ENCODE results near the gene PPP2R2C. TPM values are rescaled to one million over a fixed set of nuclear protein-coding genes. Genes with fewer than 3 reads are reported as not detected.

Gene PPP2R2C
- total and polyA plus RNA-seq, 9 of the 15 experiments (the other 6 are each of a cell fraction or from before 2014, with no cell fraction given), result 0.04 to 0.06 TPM; not detected in 7

DNA sequence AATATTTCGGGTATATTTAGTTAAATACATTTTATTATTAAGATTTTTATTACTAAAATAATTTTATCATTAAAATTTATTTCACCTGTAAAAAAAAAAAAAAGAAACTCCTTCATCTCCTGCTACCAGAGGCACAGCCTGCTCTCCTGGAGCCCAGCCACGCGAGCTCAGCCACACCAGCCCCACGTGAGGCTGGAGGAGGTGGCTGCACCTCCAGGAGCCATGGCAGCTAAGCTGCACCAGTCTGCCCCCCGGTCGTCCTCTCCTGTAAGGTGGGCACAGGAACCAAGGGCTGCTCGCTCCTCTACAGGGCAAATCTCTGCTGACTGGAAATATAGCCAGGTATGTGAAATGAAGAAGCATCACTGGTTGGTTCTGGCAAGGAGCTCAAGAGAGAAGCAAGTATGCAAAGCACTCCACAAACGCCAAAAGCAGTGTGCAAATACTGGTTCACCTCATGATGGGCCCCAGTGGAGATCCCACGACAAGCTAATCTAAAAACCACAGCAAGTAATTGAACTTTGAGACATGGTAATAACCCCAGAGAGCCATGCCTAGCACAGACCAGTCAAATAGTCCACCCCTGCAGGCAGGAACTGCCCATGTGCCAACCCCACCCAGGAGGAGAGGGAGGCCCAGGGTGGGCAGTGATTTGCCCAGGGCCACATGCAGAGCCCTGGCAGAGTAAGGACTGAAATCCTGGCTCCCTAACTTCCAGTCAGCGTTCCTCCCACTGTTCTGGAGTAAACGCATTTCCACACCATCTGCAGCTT is 112.7 kb downstream of the PPP2R2C start:
- in situ Hi-C loops (cut with MboI), result no loop called here
- no peak overlapping the region for H3K27ac ChIP-seq (ENCODE audit: extremely low read depth, low read depth, low read length)
- ChIA-PET POLR2A (interaction anchor here (0.6 to 0.7 kb wide), 2 partner anchors 26 to 162 kb away, joined by 3 read pairs; no protein-coding TSS in a partner anchor), CTCF (ENCODE audit: low intra/inter-chr PET ratio) (no interaction called here)
- no peaks in the 10 kb centered on the region for H3K9me1 ChIP-seq (ENCODE audit: control insufficient read depth, insufficient read depth, low read length)
- H3K9me3 ChIP-seq (replicated peaks; ENCODE audit: control insufficient read depth, insufficient read depth, low read depth, low read length), result no peaks in the 10 kb centered on the region
- H3K4me2 ChIP-seq (ENCODE audit: insufficient read depth, low read length), result no peak overlapping the region
- H2AFZ ChIP-seq (ENCODE audit: low read depth, low read length), result no peak overlapping the region
- FAIRE-seq (no peak), ATAC-seq (no peak), DNase-seq (ENCODE audit: extremely low read depth in 1 of 4, low spot score in 3 of 4) (no peak)
- H3K36me3 ChIP-seq (ENCODE audit: control insufficient read depth, insufficient read depth, low read length), result no peaks in the 10 kb centered on the region
- no peak overlapping the region for H3K4me3 ChIP-seq
- no TSS peak for BruUV-seq (replicated peaks)
- TF ChIP-seq HMG20B (CRISPR knock-in tag; IDR thresholded peaks at IDR 0.05) (no peak), TCF15 (CRISPR knock-in tag; IDR thresholded peaks at IDR 0.05) (no peak), MAZ (CRISPR knock-in tag; conservative IDR thresholded peaks at IDR 0.05 in 1 of 2, IDR thresholded peaks at IDR 0.05 in 1 of 2) (no peak), EP300 (IDR thresholded peaks at IDR 0.05; ENCODE audit: low read length) (no peak), NONO (IDR thresholded peaks at IDR 0.05; ENCODE audit: low read depth in 2 of 2, low read length in 1 of 2) (no peak), MXD1 (CRISPR knock-in tag; IDR thresholded peaks at IDR 0.05; ENCODE audit: borderline replicate concordance, poor library complexity, severe bottlenecking) (no peak), ELF4 (CRISPR knock-in tag; IDR thresholded peaks at IDR 0.05) (no peak), KHSRP (IDR thresholded peaks at IDR 0.05) (no peak), KAT7 (CRISPR knock-in tag; IDR thresholded peaks at IDR 0.05; ENCODE audit: borderline replicate concordance) (no peak), SMAD4 (CRISPR knock-in tag; conservative IDR thresholded peaks at IDR 0.05) (no peak)
- TF ChIP-seq, protein P1, sequence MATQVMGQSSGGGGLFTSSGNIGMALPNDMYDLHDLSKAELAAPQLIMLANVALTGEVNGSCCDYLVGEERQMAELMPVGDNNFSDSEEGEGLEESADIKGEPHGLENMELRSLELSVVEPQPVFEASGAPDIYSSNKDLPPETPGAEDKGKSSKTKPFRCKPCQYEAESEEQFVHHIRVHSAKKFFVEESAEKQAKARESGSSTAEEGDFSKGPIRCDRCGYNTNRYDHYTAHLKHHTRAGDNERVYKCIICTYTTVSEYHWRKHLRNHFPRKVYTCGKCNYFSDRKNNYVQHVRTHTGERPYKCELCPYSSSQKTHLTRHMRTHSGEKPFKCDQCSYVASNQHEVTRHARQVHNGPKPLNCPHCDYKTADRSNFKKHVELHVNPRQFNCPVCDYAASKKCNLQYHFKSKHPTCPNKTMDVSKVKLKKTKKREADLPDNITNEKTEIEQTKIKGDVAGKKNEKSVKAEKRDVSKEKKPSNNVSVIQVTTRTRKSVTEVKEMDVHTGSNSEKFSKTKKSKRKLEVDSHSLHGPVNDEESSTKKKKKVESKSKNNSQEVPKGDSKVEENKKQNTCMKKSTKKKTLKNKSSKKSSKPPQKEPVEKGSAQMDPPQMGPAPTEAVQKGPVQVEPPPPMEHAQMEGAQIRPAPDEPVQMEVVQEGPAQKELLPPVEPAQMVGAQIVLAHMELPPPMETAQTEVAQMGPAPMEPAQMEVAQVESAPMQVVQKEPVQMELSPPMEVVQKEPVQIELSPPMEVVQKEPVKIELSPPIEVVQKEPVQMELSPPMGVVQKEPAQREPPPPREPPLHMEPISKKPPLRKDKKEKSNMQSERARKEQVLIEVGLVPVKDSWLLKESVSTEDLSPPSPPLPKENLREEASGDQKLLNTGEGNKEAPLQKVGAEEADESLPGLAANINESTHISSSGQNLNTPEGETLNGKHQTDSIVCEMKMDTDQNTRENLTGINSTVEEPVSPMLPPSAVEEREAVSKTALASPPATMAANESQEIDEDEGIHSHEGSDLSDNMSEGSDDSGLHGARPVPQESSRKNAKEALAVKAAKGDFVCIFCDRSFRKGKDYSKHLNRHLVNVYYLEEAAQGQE (IDR thresholded peaks at IDR 0.05; ENCODE audit: borderline replicate concordance), result no peak
- TF ChIP-seq, protein P1 (CRISPR knock-in tag; IDR thresholded peaks at IDR 0.05; ENCODE audit: low read depth), result no peak
- no peaks in the 10 kb centered on the region; the same call in 1 of the 2 replicates for H4K20me1 ChIP-seq (replicated peaks; ENCODE audit: control insufficient read depth, insufficient read depth, low read length)
- H3K27me3 ChIP-seq (ENCODE audit: control insufficient read depth in 2 of 2, insufficient read depth in 2 of 2, low read length in 2 of 2), result peaks cover 2 to 16% of the 10 kb centered on the region in 2 experiments; a peak in 2 of 5 replicates
- no peaks in the 10 kb centered on the region for H3K79me2 ChIP-seq (ENCODE audit: control insufficient read depth, insufficient read depth, low read length)
- intact Hi-C loops (cut with micrococcal nuclease), result no loop called here
- WGBS (ENCODE audit: insufficient coverage, low coverage, missing lambda C conversion rate), result 0% methylated on average over 11 of the region's 11 CpGs
- H3K9ac ChIP-seq (ENCODE audit: insufficient read depth in 1 of 2, low read depth in 2 of 2, low read length in 2 of 2), result no peak overlapping the region
- no peaks in the 10 kb centered on the region; a peak in 1 of 5 replicates for H3K4me1 ChIP-seq (replicated peaks in 1 of 2; ENCODE audit: control insufficient read depth in 2 of 2, insufficient read depth in 2 of 2, low read length in 2 of 2)
